HG02759 (cell line): ENCODE data around the gene TBL1XR1.

Experiments
- ATAC-seq: cut with Tn5 transposase; IDR thresholded peaks from one replicate; pipeline ENCODE4 v1.9.1; 2021; ENCODE audit warnings: mild to moderate bottlenecking, moderate library complexity; ENCODE audit not compliant: unreplicated experiment

Gene TBL1XR1

DNA sequence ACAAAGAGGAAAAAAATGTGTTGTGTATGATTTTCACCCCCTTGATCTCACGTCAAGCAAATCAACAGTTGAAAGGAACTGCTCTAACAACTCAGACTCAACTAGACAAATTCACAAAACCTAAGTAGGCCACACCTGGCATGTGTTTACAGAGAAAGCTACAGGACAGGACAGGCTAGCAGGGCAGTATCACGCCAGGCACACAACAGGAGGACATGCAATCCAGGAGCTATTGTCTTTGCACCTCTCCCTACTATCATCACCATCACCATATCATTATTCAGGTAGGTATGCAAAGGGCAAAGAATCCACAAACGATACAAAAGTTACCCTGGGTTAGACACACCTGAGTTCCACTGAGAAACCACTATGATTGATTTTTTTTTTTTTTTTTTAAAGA, 86.4 kb downstream of the TBL1XR1 start:
- ATAC-seq: no peak

- ATAC-seq: no peak
Measured at GRCh38 chr3:177110386-177110785, 86.9 kb downstream of the TBL1XR1 start.

- peak; percentile 49 for ATAC-seq
Measured at GRCh38 chr3:177109688-177110330, 87.5 kb downstream of the TBL1XR1 start.

DNA sequence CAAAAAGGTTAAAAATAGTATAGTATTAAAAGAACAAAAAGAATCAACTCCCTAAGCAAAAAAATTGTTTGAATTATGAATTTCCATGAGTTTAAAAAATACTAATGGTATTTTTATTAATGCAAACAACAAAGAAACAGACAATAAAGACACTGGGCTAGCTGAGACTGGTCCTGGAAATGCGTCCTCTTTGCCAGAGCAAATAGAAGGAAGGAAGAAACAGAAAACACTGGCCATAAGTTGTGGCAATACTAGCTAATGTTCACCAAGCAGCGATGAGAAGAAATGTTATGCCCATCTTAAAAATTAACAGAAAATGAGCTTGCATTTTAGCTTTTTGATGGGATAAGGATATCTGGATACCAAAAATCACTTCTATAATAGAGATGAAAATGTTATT, 88.6 kb downstream of the TBL1XR1 start:
- no peak for ATAC-seq

DNA sequence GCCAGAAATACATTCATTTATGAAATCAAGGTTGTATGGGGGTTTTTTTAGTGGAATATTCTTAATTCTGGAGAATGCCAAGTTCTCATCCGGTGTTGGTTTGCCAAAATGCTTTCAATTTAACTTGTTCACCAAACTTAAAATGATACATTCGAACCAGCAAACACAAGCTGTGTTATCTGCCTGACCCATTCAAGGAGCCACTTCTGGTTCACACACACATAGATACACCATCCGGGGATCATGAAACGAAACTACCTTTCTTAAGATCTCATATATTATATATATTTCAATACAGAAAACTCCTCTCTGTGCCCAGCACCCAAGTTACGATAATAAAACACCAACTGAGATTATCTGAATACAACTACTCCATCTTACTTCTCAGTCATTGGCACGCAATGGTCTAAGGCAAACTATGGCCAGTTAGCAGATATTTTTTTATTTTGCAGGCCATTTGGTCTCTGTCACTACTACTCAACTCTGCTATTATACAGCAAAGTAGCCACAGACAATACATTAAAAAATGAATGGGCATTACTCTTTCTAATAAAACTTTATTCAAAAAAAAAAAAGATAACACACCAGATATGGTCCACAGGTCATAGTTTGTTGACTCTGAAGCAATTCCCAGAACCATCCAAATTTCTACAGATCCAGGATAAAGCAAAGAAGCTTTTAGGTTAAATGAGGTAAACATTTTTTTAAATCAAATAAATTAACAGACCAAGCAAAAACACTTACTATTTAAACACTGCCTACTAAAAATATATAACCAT, 89.6 kb downstream of the TBL1XR1 start:
- no peak for ATAC-seq

DNA sequence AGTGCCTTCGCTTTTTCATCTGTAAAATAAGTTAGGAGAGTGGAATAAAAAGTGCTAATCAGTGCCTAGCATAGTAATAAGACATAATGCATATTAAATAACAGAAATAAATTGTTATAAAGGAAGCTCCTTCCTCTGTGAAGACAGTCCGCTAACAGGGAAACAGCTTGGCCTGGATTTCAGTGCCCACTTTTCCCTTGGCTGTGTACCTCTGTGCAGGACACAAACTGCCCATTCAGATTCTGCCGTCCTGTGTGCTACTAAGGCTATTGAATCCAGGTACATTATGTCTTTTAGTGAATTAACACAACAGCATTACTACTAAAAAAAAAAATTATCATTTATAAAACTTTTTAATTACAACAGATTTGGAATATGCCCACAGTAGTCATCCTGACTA, 90.7 kb downstream of the TBL1XR1 start:
- no peak for ATAC-seq

- ATAC-seq: no peak
Measured at GRCh38 chr3:177106184-177106583, 91.1 kb downstream of the TBL1XR1 start.

DNA sequence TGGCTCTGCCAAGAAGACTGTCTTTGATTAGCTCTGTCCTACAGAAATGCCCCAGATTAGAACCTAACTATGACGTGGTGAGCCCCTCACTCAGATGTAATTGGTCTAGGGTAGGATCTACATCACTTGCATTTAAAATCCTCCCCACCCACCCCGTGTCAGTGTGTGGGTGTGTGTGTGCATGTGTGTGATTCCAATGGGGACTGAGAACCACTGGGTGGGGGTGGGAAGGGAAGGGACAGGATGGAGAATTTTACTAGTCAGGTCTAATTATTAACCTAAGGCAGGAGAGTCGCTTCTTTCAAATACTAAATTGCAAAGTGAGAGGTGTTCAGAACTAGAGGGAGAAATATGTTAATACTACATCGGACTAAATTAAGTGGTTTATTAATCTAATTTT, 91.7 kb downstream of the TBL1XR1 start:
- ATAC-seq: no peak

GRCh38 chr3:177104299-177104992, 92.8 kb downstream of the TBL1XR1 start:
- no peak for ATAC-seq

- ATAC-seq: no peak
Measured at GRCh38 chr3:177102553-177102952, 94.7 kb downstream of the TBL1XR1 start.

GRCh38 chr3:177098551-177098950, 98.7 kb downstream of the TBL1XR1 start:
- no peak for ATAC-seq

DNA sequence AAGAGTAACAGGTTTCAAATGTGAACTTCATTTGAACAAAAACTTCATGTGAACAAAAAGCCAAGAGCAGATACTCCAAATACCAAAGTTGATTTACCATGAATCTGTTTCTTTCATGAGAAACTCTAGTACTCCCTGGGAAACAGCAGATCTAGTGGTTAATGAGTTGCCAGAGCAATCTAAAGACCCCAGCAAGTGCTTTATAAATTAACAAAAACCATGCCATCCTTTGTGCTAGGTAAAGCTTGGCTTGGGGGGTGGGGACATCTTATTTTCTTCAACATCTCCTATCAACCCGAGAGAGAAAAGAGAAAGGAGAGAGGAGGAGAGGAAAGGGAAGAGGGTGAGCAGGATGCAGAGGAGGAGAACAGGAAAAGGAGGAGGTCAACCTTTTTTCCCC, 100.7 kb downstream of the TBL1XR1 start:
- ATAC-seq: no peak

- no peak for ATAC-seq
Measured at GRCh38 chr3:177093966-177094365, 103.3 kb downstream of the TBL1XR1 start.

- no peak for ATAC-seq
Measured at GRCh38 chr3:177089901-177090300, 107.4 kb downstream of the TBL1XR1 start.

DNA sequence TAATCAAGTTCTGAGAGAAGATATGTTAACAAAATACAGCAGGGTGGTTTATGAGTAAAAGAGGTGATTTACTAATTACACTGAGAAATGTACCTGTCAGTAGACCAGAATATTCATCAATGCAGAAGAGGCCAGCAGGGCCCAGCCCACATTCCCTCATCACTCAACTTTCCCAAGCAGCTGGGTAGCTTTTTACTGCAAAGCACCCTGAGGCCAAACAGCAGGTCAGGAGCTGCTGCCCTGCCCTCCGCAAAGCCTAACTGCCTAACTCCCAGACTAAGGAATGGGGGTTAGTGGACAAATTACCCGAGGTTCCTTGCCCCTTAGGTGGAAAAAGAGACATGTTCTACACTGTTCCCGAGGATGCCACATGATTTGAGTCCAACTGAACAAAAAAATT, 108.2 kb downstream of the TBL1XR1 start:
- no peak for ATAC-seq

- ATAC-seq: no peak
Measured at GRCh38 chr3:177085794-177086193, 111.5 kb downstream of the TBL1XR1 start.

DNA sequence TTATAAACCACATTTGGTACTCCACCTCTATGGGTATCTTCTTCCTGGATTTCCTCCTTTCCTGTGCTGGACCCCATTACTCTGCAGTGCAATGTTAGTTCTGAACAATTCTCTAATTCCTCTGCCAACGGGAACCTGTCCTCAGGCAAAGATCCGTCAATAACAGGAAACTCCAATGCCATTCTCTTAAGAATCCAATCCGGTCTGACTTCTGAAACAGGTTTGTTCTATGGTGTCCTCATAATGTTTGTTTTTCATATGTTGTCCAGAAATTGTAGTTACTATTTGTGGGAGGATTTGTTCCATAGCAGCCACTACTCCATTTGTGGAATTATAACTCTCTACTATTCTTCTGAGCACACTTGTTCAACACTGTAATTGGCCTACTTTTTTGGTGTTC, 112.7 kb downstream of the TBL1XR1 start:
- no peak for ATAC-seq

DNA sequence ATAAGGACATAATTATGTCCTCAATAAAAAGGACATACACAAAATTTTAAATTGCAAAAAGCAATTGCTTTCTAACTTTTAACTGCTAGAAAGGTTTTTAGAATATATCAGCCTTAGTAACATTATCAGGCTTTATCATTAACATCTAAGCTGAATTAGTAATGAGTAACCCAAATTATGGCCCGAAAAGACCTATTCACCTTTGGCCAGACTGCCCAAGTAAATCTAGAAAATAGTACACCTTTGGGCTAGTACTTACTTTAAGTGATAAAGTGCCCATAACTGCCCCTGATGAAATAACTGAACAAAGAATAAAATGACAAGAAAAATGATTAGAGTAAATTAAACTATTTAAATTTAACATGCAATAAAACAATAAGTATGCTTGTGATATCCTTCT, 117.2 kb downstream of the TBL1XR1 start:
- no peak for ATAC-seq

DNA sequence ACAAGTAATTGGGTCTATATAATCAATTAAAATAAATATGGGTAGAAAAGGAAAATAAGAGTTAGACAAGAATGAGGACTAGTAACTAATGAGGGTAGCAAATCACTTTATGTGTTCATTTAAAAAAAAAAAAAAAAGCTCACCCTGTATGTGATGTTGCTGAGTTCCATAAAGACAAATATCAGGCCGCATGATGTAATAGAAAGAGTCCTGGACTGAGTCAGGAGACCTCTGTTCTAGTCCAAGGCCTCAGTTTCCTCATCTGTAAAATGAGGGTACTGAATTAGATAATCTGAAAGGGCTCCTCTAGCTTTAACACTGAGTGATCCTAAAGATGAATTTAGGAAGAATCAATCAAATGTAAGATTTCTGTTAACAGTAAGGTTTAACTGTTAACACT, 117.6 kb downstream of the TBL1XR1 start:
- no peak for ATAC-seq

DNA sequence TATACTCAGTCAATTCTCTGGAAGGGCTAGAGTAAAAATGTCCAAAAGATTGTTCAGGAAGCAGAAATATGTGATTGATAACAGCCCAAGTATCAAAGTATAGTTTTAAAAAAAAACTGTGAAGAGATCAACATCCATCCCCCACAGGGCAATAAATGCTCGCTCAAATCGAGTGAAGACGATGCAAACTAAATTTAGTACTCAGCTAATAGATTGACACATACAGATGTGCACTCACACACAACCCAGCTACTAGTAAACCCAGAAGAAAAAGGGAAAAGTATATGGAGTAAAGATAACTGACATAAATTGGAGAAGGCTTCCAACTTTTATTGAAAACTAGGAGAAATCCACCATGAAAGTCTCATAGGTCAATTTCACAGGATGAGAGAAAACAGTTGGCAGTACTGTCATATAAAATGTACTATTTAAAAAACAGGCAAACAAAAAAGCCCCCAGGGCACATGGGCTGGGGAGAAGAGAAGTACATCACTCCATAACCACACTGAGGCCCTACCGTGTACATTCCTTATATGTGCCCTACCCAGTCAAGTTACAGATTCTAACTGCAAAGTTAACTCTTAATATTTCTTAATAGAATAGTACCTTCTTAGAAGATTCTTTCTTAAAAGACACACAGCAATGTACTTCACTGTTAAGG, 125.7 kb downstream of the TBL1XR1 start:
- no peak for ATAC-seq

- ATAC-seq: no peak
Measured at GRCh38 chr3:177069514-177070329, 127.6 kb downstream of the TBL1XR1 start.
